Loucy (cell line): ENCODE results near the gene HSPG2.

ENCODE experiments used
- EZH2phosphoT487 ChIP-seq: fragments of 200-600 bp; IDR thresholded peaks from 2 replicates; pipeline ENCODE4 v1.6.1; 2018; ENCODE audit warnings: antibody characterized with exemption, mild to moderate bottlenecking, moderate library complexity, borderline replicate concordance
- TF ChIP-seq, protein P1 (sequence below): fragments of 200-600 bp; sonication (generic); conservative IDR thresholded peaks from 2 replicates; pipeline ENCODE4 v1.5.1; 2014; ENCODE audit warnings: mild to moderate bottlenecking, antibody characterized with exemption, low read length

DNA sequence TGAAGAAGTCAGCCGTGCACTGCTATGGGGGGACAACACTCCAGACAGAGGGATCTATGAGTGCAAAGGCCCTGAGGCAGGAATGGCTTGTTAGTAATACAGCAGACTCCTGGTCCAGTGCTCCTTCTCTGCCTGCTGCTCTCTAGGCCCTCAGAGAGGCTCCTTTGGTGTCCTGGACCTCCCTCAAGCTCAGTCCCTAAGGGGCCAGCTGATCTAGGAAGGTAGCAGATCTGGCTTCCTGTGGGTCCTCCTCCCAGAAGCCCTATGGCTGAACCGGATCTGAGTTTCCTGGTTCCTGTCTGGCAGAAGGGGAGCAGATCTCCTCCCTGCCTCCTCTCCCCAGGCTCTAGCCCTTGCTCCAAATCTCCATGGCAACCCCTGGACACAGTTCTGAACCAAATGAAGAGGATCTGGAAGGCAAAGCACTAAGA is 125.2 kb downstream of the HSPG2 start, which contains the start of gene LDLRAD2:
- TF ChIP-seq, protein P1, sequence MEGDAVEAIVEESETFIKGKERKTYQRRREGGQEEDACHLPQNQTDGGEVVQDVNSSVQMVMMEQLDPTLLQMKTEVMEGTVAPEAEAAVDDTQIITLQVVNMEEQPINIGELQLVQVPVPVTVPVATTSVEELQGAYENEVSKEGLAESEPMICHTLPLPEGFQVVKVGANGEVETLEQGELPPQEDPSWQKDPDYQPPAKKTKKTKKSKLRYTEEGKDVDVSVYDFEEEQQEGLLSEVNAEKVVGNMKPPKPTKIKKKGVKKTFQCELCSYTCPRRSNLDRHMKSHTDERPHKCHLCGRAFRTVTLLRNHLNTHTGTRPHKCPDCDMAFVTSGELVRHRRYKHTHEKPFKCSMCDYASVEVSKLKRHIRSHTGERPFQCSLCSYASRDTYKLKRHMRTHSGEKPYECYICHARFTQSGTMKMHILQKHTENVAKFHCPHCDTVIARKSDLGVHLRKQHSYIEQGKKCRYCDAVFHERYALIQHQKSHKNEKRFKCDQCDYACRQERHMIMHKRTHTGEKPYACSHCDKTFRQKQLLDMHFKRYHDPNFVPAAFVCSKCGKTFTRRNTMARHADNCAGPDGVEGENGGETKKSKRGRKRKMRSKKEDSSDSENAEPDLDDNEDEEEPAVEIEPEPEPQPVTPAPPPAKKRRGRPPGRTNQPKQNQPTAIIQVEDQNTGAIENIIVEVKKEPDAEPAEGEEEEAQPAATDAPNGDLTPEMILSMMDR, result no peak
- no peak for TF ChIP-seq EZH2phosphoT487
